Non-pigmented ciliary epithelial cell (primary cell): ENCODE data around the gene PDE4B.
"Not testable (repeated sequence)": the region's sequence is repeated elsewhere in the genome, so short reads cannot be mapped to it uniquely, and the experiment has no call there.

Experiments
- DNase-seq: peaks from one replicate; pipeline ENCODE4 v3.0.0-alpha.2; 2010; ENCODE audit warnings: low read depth

Gene PDE4B

DNA sequence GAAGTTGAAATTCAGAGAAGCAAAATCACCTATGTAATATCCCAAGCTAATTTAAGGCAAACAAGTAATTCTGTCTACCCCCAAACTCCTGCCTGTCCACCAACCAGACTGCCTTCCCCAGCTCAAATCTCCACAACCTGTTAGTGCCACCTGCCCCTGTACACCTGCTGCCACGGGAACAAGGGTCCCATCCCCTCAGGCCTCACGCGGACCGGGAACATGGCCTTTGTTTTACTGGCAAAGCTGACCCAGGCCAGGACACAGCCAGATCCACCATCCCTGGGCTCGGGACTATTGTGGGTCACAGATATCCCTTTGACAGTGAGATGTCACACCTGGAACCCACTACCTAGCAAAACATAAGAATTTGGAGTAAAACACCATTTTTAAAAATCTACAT is 601.9 kb downstream of the PDE4B start:
- no peak for DNase-seq

DNA sequence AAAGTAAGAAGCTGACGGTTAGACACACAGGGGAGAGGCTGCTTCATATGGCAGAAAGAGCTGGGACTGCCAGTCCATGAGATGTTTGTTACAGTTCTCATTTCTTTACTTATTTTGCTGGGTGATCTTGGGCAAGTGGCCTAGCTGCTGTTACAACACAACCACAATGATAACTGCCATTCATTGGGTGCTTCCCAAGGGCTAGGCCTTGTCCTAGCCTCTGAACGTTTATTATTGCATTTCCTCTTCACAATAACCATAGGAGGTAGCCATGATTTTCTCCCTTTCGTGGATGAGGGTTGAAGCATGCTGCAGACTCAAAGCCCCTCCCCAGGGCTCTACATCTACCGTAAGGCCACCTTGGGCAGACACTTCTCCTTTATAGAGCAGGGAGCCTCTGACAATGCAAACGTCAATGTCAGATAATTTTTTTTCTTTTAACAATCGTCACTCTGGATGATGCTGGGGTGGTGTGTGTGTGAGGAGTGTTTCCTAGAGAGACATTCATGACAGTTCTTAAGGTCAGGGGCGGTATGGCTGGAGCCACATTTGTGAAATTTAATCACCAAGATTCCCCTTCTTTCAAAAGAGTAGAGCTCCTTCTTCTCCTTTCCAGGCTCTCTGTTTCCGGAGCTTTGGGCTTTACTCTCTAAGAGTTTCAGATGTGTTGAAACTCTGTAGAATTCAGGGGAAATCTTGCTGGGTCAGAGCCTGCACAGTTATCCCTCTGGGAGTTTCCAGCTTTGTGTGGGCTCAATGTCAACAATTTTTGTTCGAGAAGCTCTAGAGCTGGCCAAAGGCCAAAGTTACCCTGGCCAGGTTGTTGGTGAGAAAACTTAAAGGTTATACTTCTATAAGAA is 602.7 kb downstream of the PDE4B start:
- DNase-seq, result no peak

- no peak for DNase-seq
These were observed 603.7 kb downstream of the PDE4B start for GRCh38 chr1:66396212-66396890.

- DNase-seq, result no peak
These were observed 604.5 kb downstream of the PDE4B start for GRCh38 chr1:66397192-66397591.

DNA sequence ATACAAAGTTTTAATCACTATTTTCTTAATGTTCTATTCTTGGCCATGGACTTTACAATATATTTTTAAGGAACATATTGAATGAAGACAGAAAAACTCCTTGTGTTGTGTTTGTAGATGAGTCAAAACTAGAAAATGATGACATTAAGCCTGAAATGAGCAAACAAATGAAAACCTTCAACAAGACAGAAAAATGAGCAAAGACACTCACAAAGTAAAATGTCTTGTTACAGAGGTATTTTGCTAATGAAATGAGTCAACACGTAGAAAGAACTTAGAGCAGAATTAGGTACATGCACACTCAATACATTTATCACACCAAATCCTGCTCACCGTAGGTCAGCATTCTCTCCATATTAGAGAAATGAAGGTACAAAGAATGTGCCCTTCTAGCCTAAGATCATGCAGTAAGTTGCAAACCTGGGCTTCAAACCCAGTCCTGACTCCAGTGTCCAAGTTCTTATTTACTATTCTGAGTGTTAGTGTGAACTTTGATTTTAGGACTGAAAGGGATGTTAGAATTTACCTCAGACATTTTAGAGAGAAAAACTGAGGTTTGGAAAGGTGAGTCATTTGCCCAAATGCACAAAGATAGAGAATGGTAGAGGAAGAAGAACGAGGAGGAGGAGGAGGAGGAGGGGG is 607.3 kb downstream of the PDE4B start:
- no peak for DNase-seq

- DNase-seq, result no peak
These were observed 608.0 kb downstream of the PDE4B start for GRCh38 chr1:66400660-66401059.

DNA sequence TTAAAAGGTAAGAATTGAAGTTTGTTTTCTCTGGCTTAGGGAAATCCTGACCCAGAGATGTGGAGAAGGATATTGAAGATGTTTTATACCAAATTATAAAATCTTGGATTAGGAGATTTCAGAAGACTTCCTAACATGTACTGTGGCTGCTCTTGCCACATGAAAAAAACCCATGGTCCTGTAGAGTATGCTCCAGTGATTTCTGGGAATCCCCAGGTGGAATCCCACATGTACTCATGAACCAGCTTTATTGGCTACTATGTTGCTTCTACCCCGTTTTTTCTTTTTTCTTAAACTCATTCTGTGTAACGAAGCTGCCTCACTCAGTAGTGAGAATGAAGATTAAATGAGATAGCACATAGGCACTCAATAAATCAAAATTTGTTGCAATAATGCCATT is 608.5 kb downstream of the PDE4B start:
- no peak for DNase-seq

DNA sequence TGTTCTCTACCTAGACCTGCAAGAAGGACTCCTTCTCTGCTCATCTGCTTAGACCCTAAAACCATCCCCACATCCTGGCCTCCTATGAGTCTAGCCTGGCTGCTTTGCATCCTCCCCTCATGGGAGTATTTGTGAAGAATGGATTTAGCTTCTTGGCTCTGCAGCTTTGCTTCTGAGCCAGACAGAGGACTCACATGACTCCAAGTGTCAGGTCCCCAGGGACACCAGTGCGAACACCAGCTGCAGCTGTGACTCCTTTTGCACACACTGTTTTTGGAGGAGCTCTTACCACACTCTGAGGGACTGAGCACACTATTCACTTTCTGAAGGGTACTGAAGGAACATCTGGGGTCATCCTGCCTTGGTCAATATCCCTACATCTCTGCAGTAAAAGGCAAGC is 609.5 kb downstream of the PDE4B start:
- no peak for DNase-seq

- DNase-seq, result no peak
These were observed 610.5 kb downstream of the PDE4B start for GRCh38 chr1:66403007-66403731.

GRCh38 chr1:66405061-66405460 is 612.4 kb downstream of the PDE4B start:
- DNase-seq, result no peak

GRCh38 chr1:66411449-66411848 is 618.8 kb downstream of the PDE4B start:
- not testable (repeated sequence) for DNase-seq

DNA sequence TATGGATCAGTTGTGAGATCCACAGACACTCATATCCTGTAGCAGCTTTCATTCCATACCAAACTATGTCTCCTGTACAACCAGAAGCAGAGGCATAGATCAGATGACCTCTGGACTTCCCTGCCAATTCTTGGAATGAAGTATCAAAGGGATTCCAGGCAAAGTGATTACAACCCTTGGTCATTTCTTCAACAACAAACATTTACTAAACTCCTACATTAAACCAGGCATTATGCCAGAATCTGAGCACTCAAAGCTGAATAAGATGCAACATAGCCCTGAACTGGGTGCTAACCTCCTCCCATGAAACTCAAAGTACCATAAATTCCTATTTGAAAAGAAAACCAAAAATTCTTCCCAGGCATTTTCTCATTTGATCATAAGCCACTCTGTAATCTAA is 620.0 kb downstream of the PDE4B start:
- DNase-seq, result no peak

DNA sequence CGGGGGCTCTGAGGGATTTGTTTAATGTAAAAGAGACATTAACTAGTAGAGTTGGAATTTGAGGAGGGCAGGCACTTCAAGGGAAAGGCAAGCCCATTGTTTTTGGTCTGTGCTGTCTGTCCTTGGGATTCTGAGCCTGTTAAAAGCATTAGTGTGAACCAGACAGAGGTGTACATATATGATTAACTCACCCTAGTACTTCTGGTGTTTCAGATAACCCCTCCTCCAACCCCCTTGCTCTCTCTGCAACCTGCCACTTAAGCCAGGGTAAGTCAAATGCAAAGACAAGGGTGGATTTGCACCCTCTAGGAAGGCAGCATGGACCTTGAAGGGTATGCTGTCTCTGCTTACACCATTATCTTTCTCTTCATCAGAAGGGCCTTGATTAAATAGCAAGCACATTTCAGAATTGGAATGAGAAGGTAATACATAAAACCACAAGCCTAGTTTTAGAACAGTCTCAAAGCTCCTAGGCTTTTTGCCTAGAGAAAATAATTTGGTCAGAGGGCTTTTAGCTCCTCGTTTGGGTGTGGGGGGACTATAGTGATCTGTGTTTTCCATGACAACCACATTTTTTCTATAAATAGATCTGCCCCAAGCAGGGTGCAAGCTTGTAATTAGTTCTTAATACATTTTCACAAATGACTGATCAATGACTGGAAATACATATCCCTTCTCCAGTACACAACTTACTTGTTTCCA is 620.6 kb downstream of the PDE4B start:
- DNase-seq, result no peak

DNA sequence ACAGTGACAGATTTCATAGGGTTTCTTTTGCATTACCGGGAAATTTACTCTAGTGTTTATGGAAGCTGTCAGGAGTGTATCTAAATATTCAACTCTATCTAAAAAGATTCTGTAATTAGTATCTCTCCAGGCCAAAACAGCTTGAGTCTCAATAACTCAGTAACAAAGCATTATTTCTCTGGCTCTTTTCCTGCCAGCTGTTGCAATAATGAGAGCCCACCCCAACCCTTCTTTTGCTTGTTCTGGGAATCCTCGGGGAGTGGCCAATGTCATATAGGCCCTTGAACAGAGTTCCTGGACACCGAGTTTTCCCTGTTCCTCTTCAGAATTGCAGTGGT is 621.1 kb downstream of the PDE4B start:
- DNase-seq, result no peak

GRCh38 chr1:66415281-66415680 is 622.6 kb downstream of the PDE4B start:
- no peak for DNase-seq

- no peak for DNase-seq
These were observed 623.2 kb downstream of the PDE4B start for GRCh38 chr1:66415866-66416265.

DNA sequence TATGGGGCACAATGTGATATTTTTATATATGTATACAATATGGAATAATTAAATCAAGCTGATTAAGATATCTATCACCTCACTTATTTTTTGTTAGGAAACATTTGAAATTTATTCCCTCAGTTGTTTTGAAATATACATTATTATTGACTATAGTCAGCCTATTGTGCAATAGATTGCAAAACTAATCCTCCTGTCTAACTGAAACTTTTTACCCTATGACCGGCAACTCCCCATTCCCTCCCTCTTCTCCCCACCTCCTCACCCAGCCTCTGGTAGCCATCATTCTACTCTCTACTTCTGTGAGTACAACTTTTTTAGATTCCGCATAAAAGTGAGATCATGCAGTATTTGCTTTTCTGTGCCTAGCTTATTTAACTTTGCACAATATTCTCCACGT is 623.6 kb downstream of the PDE4B start:
- DNase-seq, result no peak

DNA sequence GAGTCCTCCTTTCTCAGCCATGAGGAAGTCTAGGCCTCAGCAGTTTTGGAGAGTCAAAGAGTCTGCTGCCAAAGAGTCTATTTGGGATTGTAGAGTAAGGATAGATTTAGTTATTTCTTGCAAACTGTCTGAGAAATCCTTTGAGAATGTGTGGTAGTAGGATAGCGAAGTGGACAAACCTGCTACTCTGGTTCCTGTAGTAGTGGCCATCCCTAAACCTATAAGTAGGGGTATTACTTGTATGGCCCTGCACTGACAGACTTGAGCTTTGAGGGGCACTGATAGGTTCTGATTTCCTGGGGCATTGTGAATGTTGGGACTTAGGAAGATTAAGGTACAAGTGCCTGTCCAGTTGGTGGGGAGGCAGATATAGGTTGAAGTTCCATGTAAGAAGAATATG is 625.3 kb downstream of the PDE4B start:
- DNase-seq, result no peak

GRCh38 chr1:66420171-66420570 is 627.5 kb downstream of the PDE4B start:
- DNase-seq, result not testable (repeated sequence)

GRCh38 chr1:66420906-66421305 is 628.2 kb downstream of the PDE4B start:
- DNase-seq, result not testable (repeated sequence)

DNA sequence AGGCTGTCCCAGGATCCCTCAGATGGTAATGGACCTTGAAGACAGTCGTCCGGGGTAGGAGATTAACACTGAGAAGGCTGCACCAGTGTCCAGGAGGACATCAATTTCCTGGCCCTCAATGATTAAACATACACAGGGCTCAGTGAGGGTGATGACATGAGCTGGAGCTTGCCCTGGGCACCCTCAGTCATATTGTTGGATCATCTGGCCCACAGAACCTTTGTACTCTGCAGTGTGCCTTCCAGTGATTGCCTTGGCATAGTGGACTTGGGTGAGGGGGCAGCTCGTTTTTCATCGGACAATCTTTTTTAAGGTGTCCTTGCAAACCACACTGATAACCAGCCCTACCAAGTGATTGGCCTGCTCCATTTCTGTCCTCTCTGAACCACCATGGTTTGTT is 630.1 kb downstream of the PDE4B start:
- DNase-seq, result no peak
